Measurements from ENCODE around the gene FAM107B.

DNA sequence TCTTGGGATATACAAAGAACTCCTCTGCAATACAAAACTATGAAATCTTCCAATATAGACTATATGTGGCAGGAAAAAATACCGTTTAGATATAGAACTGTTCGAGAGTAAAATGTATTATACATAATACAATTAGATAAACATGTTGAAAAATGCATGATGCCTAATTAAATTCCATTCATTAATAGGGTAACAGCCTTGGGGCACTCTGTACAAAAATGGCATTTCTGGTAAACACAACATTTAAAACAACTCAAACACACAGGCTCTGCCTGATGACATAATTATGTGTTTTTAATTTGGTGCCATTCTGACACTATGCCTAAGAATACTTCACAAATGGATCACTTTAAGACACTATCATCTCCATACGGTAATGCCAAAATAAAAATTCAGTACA is 180.9 kb downstream of the FAM107B start:
- TF ChIP-seq, protein P1, sequence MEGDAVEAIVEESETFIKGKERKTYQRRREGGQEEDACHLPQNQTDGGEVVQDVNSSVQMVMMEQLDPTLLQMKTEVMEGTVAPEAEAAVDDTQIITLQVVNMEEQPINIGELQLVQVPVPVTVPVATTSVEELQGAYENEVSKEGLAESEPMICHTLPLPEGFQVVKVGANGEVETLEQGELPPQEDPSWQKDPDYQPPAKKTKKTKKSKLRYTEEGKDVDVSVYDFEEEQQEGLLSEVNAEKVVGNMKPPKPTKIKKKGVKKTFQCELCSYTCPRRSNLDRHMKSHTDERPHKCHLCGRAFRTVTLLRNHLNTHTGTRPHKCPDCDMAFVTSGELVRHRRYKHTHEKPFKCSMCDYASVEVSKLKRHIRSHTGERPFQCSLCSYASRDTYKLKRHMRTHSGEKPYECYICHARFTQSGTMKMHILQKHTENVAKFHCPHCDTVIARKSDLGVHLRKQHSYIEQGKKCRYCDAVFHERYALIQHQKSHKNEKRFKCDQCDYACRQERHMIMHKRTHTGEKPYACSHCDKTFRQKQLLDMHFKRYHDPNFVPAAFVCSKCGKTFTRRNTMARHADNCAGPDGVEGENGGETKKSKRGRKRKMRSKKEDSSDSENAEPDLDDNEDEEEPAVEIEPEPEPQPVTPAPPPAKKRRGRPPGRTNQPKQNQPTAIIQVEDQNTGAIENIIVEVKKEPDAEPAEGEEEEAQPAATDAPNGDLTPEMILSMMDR (IDR thresholded peaks at IDR 0.05; ENCODE audit: extremely low read depth in 1 of 2, insufficient read depth in 1 of 2, low read depth in 1 of 2, low read length in 2 of 2), result no peak
- TF ChIP-seq EZH2 (IDR thresholded peaks at IDR 0.05; ENCODE audit: borderline replicate concordance, low read depth, low read length, severe bottlenecking) (no peak), JUN (IDR thresholded peaks at IDR 0.05; ENCODE audit: borderline replicate concordance, insufficient read depth, insufficient read length, low read depth) (no peak)

All from endothelial cell of umbilical vein (primary cell).